ENCODE measurements around the gene PET100.

GRCh38 chr19:7679771-7680605 lies 50.4 kb downstream of the PET100 start:
- no peak for TF ChIP-seq POLR2A (IDR thresholded peaks at IDR 0.05)
- TF ChIP-seq CTCF (IDR thresholded peaks at IDR 0.05): no peak

Measured in uterus (tissue), 2 donors.